GM12873 (cell line): ENCODE measurements around the gene TGFB2.

Experiments
- TF ChIP-seq, protein P1 (sequence below): IDR thresholded peaks from 2 replicates; pipeline ENCODE4 v1.5.1; 2012; ENCODE audit warnings: low read depth, mild to moderate bottlenecking, moderate library complexity, low read length, control low read depth; ENCODE audit not compliant: insufficient read depth; ENCODE audit errors: missing control alignments

TGFB2 gene

DNA sequence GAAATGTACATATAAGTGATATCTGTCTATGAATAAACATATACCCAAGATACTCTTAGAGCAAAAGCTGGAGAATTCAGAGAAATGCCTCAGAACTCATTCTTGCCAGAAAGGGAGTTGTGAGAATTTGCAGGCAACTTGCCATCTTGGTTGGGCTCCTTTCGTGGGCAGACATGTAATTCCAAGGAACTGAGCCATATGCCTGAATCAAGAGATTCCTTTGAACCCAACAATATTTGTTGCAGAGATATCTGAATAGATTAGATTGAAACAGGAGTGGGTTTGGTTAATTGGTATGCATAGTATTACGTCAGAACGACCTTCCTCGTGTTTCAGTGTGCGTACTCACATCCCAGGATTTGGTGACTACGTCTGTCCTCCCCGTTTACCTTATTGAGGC, 67.0 kb downstream of the TGFB2 start:
- TF ChIP-seq, protein P1, sequence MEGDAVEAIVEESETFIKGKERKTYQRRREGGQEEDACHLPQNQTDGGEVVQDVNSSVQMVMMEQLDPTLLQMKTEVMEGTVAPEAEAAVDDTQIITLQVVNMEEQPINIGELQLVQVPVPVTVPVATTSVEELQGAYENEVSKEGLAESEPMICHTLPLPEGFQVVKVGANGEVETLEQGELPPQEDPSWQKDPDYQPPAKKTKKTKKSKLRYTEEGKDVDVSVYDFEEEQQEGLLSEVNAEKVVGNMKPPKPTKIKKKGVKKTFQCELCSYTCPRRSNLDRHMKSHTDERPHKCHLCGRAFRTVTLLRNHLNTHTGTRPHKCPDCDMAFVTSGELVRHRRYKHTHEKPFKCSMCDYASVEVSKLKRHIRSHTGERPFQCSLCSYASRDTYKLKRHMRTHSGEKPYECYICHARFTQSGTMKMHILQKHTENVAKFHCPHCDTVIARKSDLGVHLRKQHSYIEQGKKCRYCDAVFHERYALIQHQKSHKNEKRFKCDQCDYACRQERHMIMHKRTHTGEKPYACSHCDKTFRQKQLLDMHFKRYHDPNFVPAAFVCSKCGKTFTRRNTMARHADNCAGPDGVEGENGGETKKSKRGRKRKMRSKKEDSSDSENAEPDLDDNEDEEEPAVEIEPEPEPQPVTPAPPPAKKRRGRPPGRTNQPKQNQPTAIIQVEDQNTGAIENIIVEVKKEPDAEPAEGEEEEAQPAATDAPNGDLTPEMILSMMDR: no peak

DNA sequence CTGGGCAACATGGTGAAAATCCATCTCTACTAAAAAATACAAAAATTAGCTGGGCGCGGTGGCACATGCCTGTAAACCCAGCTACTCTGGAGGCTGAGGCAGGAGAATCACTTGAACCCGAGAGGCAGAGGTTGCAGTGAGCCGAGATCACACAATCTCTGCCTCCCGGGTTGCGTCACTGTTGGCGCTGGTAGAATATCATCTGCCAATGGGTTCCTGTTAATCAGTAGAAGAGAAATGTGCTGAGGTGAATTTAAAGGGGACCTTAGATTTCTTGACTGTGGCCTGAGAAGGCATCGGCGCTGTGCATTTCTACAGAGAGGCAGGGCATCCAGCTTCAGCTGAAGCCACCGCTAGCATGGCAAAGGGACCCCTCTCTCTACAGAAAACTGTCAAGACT, 68.0 kb downstream of the TGFB2 start:
- TF ChIP-seq, protein P1: no peak

DNA sequence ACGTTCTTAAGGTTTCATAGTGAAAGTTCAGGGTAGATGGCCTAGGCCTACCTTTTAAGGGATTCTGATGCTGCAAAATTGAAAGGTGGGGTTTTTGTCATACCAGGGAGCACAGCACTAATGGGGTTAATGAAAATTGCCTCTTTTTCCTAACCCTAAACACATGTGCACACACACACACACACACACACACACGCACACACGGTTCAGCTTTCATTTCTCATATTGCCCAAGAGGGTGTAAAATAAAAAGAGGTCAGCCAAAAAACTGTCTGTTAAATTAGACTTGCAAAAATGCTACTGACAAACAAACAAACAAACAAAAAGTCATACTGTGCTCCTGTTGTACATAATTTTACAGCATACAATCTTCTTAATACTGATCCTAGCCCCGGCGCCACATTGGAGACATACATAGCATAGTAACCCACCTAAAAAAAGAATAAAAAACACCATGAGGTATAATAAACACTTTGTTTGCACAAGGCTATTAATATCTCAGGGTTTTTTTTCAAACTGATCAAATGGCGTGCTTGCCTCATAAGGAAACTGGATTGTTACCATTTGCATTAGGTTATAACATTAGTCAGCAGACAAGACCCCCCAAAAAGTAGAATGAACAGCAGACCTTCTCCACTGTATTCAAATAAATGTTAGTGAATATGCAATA, 69.1 kb downstream of the TGFB2 start:
- TF ChIP-seq, protein P1: no peak

DNA sequence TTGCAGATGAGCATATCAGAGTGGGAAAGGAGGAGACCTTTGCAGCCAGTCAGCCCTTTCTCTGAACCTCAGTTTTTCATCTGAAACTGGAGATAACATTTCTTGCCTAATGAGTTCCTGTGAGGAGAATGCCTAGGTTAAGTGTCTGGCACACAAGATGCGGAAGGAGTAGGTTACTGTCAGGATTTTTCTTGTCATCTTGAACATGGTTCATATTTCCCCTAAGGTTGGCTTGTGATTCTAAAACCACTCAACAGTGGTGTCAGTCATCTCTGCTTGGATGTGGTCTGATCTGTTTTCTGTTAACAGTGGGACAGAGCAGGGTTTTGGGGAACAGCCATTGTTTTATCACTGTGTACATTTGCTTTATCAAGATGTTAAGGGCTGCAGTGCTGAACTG, 70.6 kb downstream of the TGFB2 start:
- TF ChIP-seq, protein P1: no peak

DNA sequence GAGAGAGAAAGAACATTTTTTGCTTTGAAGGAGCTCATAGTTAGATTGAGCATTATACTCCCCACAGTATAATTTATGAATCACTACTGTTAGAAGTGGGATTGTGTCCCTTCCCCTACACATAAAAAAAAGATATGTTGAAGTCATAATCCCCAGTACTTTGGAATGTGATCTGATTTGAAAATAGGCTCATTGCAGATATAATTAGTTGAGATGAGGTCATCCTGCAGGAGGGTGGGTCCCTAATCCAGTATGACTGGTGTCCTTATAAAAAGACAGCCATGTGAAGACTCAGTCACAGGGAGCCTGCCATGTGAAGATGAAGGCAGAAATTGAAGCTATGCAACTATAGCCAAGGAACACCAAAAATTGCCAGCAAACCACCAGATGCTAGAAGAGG, 76.4 kb downstream of the TGFB2 start:
- TF ChIP-seq, protein P1: no peak

DNA sequence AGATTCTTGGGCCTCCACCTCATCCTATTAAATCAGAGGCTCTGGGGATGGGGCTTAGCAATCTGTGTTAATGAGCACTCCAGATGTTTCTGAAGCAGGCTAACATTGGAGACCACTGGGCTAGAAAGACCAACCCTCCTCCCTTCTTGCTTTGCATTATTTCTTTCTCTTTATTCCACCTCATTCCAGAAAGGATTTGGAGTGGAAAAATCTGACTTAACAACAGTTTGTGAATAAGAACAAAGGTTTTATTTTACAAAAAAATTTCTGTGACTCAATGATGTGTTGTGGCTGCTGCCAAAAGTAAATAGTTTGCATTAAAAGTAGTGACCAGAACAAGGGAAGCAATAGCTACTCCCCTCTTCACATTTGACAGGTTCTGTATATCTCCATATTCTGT, 79.4 kb downstream of the TGFB2 start:
- TF ChIP-seq, protein P1: no peak

DNA sequence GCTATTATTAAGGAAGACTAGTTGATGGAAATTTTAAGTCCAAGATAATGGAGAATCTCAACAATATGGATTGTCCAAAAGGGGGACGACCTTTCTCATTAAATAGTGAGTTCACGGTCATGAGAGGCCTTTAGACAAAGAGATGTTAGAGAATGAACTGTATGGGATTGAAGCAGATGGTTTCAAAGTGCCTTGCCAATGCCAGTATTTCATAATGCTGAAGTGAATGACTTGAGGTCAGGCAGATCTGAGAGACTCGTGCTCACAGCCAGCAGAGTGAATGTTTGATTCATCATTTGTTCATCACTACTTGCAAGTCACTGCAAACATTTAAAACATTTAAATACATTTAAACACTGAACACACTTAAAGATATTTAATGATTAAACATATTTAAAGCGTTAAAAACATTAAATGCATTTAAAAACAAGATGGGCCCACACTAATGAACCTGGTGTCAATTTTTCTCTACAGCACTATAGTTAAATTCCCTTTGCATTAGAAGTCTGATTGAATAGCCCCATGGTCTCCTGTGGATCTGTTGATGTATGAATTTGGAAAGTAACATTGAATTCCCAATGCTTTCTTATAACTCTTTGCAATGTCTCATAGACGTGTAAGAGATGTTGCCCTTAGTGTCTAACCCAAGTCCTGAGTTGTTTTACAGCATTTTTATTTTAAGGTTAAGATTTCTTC, 80.7 kb downstream of the TGFB2 start:
- TF ChIP-seq, protein P1: no peak
